ENCODE results near the gene CD300E.

DNA sequence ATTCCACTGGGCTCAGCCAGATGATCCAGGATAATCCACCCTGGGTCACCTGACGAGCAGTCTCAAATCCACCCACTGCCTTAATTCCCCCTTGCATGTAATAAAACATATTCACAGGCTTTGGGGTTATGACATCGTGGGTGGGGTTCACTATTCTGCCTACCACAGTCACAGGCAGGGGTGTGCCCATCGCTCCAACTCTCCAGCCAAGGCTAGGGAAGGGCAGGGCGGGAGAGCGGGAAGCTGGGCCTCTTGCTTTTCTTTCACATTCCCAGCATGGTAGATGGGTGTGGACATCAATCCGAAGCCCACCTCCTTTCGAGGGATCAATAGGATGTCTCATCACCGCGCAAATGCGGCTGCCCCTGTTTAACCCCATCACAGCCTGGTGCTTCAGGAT, 18.8 kb downstream of the CD300E start:
- TF ChIP-seq, protein P1, sequence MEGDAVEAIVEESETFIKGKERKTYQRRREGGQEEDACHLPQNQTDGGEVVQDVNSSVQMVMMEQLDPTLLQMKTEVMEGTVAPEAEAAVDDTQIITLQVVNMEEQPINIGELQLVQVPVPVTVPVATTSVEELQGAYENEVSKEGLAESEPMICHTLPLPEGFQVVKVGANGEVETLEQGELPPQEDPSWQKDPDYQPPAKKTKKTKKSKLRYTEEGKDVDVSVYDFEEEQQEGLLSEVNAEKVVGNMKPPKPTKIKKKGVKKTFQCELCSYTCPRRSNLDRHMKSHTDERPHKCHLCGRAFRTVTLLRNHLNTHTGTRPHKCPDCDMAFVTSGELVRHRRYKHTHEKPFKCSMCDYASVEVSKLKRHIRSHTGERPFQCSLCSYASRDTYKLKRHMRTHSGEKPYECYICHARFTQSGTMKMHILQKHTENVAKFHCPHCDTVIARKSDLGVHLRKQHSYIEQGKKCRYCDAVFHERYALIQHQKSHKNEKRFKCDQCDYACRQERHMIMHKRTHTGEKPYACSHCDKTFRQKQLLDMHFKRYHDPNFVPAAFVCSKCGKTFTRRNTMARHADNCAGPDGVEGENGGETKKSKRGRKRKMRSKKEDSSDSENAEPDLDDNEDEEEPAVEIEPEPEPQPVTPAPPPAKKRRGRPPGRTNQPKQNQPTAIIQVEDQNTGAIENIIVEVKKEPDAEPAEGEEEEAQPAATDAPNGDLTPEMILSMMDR (IDR thresholded peaks at IDR 0.05): no peak
- no peak for TF ChIP-seq POLR2A (IDR thresholded peaks at IDR 0.05)
- no peak for TF ChIP-seq EP300 (IDR thresholded peaks at IDR 0.05)
